GM12865 (cell line): ENCODE data around the gene GPR37.

Source experiments
- DNase-seq: peaks from one replicate; pipeline ENCODE4 v3.0.0; 2010; ENCODE audit warnings: low read depth
- H3K4me3 ChIP-seq: 2 replicates; pipeline ENCODE4 v1.5.1; 2011; ENCODE audit warnings: mild to moderate bottlenecking, low read depth, low read length, control low read depth
- CTCF ChIP-seq: IDR thresholded peaks from 2 replicates; pipeline ENCODE4 v1.5.1; 2011; ENCODE audit warnings: low read length, control low read depth, low read depth, inconsistent platforms; ENCODE audit not compliant: insufficient read depth; ENCODE audit errors: missing control alignments

Gene GPR37

DNA sequence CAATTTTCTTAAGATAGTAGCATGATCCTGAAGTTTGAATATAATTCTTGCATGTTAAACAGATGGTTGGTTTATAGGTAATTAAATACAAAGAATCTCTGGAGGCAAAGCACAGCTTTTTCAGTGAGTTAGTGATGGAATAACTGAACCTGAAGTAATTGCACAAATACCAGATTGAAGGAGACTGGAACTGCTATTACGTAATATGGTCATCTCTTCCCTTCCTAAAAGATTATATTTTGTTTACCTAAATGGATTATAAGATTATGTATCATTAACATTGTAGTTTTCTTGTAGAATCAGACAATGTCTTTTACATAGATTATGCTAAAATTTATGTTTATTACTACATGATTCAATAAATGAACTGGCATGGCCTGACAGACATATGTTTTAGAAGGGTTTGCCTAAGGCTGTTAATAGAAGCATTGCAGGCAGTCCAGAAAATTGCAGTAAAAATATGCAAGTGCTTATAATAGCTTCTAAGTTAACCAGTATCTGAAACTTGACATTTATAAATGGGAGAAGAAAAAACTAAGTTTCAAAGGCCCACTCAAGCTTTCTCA lies 35.8 kb upstream of the GPR37 start:
- DNase-seq, result no peak
- no peak overlapping the region for H3K4me3 ChIP-seq
- no peak for TF ChIP-seq CTCF

GRCh38 chr7:124800386-124800785 lies 34.8 kb upstream of the GPR37 start:
- no peak for DNase-seq
- no peak overlapping the region for H3K4me3 ChIP-seq
- no peak for TF ChIP-seq CTCF

- no peak for TF ChIP-seq CTCF
- no peak for DNase-seq
- no peak overlapping the region for H3K4me3 ChIP-seq
Observed at GRCh38 chr7:124799448-124799847, 33.9 kb upstream of the GPR37 start.

GRCh38 chr7:124796771-124797170 lies 31.2 kb upstream of the GPR37 start:
- H3K4me3 ChIP-seq, result no peak overlapping the region
- no peak for DNase-seq
- no peak for TF ChIP-seq CTCF

- DNase-seq, result no peak
- H3K4me3 ChIP-seq, result no peak overlapping the region
- TF ChIP-seq CTCF, result no peak
Observed at GRCh38 chr7:124792696-124793095, 27.1 kb upstream of the GPR37 start.

- no peak for DNase-seq
- no peak for TF ChIP-seq CTCF
- no peak overlapping the region for H3K4me3 ChIP-seq
Observed at GRCh38 chr7:124792002-124792401, 26.4 kb upstream of the GPR37 start.

DNA sequence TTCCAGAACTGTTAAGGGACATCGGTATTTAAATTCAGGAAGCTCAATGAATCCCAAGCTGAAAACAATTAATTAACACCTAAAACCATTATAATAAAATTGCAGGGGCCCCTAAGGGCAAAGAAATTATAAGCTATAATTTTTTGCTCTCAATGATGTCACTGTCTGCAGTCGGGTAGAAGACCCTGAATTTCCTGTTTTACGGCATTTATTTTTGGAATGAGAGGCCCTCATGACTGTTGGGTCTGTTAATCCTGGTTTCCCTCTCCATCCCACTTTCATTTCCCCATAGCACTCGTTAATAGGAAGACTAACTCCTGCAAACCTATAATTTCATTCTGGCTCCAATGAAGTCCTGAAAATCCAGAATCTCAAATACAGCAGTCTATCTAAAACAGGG lies 25.8 kb upstream of the GPR37 start:
- H3K4me3 ChIP-seq, result no peak overlapping the region
- TF ChIP-seq CTCF, result no peak
- no peak for DNase-seq
